OCI-LY3 (cell line): Measurements from ENCODE around the gene PSMA3.

Source experiments
- H2AFZ ChIP-seq: fragments of 200-600, 300-600 bp; shearing (Covaris generic); 2 replicates; pipeline ENCODE4 v1.6.0; 2014; ENCODE audit warnings: antibody characterized with exemption, low read depth, low read length
- H3K27ac ChIP-seq: fragments of 200-600, 300-600 bp; sonication (generic); 2 replicates; pipeline ENCODE4 v1.5.1; 2014; ENCODE audit warnings: mild to moderate bottlenecking, low read length, moderate library complexity, mixed read lengths
- H3K27me3 ChIP-seq: fragments of 200-600, 300-600 bp; sonication (generic); 2 replicates; pipeline ENCODE4 v1.6.1; 2014; ENCODE audit warnings: low read depth, low read length, mixed read lengths
- H3K36me3 ChIP-seq: fragments of 200-600, 300-600 bp; sonication (generic); replicated peaks from 2 replicates; pipeline ENCODE3; 2014; ENCODE audit warnings: low read depth, low read length, mixed read lengths
- H3K4me1 ChIP-seq: fragments of 300-600, 200-600 bp; sonication (generic); 2 replicates; pipeline ENCODE4 v1.6.1; 2014; ENCODE audit warnings: low read length, mixed read lengths
- H3K4me2 ChIP-seq: fragments of 200-600, 300-600 bp; sonication (generic); 2 replicates; pipeline ENCODE4 v1.6.1; 2014; ENCODE audit warnings: low read length, mixed read lengths
- H3K4me3 ChIP-seq: fragments of 300-600, 200-600 bp; sonication (generic); 2 replicates; pipeline ENCODE4 v1.5.1; 2014; ENCODE audit warnings: antibody characterized with exemption, mild to moderate bottlenecking, low read length, moderate library complexity
- H3K79me2 ChIP-seq: fragments of 300-600, 200-600 bp; shearing (Covaris generic); 2 replicates; pipeline ENCODE4 v1.6.1; 2014; ENCODE audit warnings: mild to moderate bottlenecking, low read length, mixed read lengths
- H3K9ac ChIP-seq: fragments of 300-600, 200-600 bp; shearing (Covaris generic); 2 replicates; pipeline ENCODE4 v1.6.0; 2014; ENCODE audit warnings: mild to moderate bottlenecking, low read length, moderate library complexity
- H3K9me3 ChIP-seq: fragments of 200-600, 300-600 bp; shearing (Covaris generic); 2 replicates; pipeline ENCODE4 v1.6.1; 2014; ENCODE audit warnings: low read length, mixed read lengths; ENCODE audit not compliant: insufficient read depth
- H4K20me1 ChIP-seq: fragments of 200-600, 300-600 bp; sonication (generic); 2 replicates; pipeline ENCODE4 v1.6.1; 2016; ENCODE audit warnings: low read length, mixed read lengths; ENCODE audit not compliant: insufficient read depth
- CTCF ChIP-seq: fragments of 200-600, 300-600 bp; sonication (generic); IDR thresholded peaks from 2 replicates; pipeline ENCODE4 v1.5.1; 2014; ENCODE audit warnings: antibody characterized with exemption, low read length, low read depth
- EZH2phosphoT487 ChIP-seq: fragments of 200-600 bp; shearing (Covaris generic); IDR thresholded peaks from 2 replicates; pipeline ENCODE4 v1.6.1; 2018; ENCODE audit warnings: antibody characterized with exemption, mixed run types, low read depth

Gene PSMA3

DNA sequence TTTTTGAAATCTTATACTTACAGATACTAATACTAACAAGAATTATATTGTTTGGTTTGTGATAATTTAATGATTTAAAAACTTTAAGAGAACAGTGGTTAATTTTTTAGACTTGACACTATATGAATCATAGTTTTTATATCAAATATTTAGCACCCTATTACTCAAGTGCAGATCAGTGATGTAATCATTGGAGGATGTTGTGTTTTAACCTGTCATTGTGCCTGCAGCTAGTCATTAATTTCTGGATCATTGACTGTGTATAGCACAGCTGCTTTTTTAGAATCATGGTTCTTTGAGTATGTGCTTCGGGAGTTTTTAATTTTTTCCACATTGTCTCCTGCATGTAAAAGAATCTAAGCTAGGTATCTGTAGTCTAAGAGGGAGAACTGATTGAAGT is 71.0 kb downstream of the PSMA3 start:
- Histone ChIP-seq H3K27me3 (no peaks in the 10 kb centered on the region), H3K4me3 (no peak overlapping the region), H3K9ac (no peak overlapping the region), H3K27ac (no peak overlapping the region), H3K36me3 (peaks cover 5% of the 10 kb centered on the region), H3K4me2 (no peak overlapping the region), H3K79me2 (no peaks in the 10 kb centered on the region), H3K9me3 (no peaks in the 10 kb centered on the region), H2AFZ (no peak overlapping the region), H3K4me1 (no peaks in the 10 kb centered on the region), H4K20me1 (no peaks in the 10 kb centered on the region)
- TF ChIP-seq EZH2phosphoT487, result no peak
- no peak for TF ChIP-seq CTCF
